ENCODE results near the gene APBB2. TPM values are rescaled to one million over a fixed set of nuclear protein-coding genes. Genes with fewer than 3 reads are reported as not detected.
"Not testable (repeated sequence)": the region's sequence is repeated elsewhere in the genome, so short reads cannot be mapped to it uniquely, and the experiment has no call there.

Gene APBB2
- total RNA-seq, 2 experiments from 2014 or later = 1.3 to 1.5 TPM

DNA sequence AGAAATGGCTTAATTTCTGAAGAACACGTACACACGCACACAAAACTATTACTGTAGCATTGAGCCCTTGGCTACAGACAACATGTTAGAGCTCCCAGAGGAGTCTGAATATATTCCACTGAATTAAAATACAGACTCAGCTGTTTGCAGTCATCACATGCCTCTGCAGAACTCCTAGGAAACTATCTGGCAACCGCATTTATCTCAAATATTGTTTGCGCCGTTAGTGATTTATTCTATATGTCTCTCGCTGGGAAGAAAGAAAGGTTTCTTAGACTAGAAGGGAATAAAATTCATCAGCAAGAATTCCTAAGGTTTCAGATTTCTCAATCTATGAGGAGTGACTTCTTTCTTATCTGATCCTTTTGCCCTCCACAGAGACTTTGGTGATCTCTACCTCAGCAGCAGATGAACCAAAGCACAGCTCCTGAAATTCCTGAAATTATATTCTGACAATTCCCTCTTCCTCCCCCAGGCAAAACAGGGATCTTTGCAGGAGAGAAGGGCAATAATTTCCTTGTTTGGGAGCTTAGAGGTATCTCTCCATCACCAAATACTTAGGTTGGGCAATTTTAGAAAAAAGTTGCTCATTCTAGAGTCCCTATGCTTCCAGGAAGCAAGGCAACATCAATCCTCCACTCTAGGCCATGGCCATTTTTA lies 199.2 kb downstream of the APBB2 start:
- Mint-ChIP-seq H3K4me3 (no peak overlapping the region), H3K36me3 (ENCODE audit: low read depth) (no peaks in the 10 kb centered on the region), H3K9me3 (ENCODE audit: low read depth) (no peaks in the 10 kb centered on the region), H3K27ac (no peak overlapping the region), H3K27me3 (peaks cover 5% of the 10 kb centered on the region), H3K4me1 (no peaks in the 10 kb centered on the region)
- no peak for ATAC-seq
- intact Hi-C loops (cut with DNase I, micrococcal nuclease) = no loop called here
- no peak for DNase-seq
- ChIA-PET POLR2A (no interaction called here), CTCF (interaction anchor here (0.9 kb wide), 1 partner anchor 91 kb away, joined by 4 read pairs; no protein-coding TSS in a partner anchor)

DNA sequence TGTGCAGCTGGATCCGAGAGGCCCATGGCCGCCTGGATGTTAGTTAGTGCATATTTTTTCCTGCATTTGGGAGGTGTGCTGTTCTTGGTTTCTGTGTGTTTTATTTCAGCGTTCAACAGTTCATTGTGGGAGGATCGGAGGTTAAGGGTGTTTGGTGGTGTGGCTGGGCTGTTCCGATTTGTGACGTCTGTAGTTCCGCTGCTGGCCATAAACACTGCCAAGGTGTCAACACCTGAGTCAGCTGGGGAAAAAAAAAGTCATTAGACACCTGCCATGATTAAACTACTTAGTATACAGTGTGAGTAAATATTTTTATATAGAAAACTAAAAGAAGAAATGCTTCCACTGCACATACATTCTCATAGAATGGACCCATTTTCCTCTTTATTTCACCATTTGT lies 200.2 kb downstream of the APBB2 start:
- intact Hi-C loops (cut with DNase I, micrococcal nuclease) = no loop called here
- no peaks in the 10 kb centered on the region for H3K9me3 Mint-ChIP-seq (ENCODE audit: low read depth)

GRCh38 chr4:41013746-41014145 lies 200.6 kb downstream of the APBB2 start:
- no peak for DNase-seq
- Mint-ChIP-seq H3K4me1 (no peaks in the 10 kb centered on the region), H3K4me3 (no peak overlapping the region), H3K36me3 (ENCODE audit: low read depth) (no peaks in the 10 kb centered on the region), H3K27ac (no peak overlapping the region), H3K27me3 (peaks cover 5% of the 10 kb centered on the region), H3K9me3 (ENCODE audit: low read depth) (no peaks in the 10 kb centered on the region)
- intact Hi-C loops (cut with DNase I, micrococcal nuclease) = no loop called here
- ATAC-seq = no peak
- ChIA-PET CTCF (no interaction called here), POLR2A (no interaction called here)

More for the DNA sequence above, 200.2 kb downstream of the APBB2 start:
- Mint-ChIP-seq H3K4me3 (no peak overlapping the region), H3K27me3 (peaks cover 5% of the 10 kb centered on the region), H3K36me3 (ENCODE audit: low read depth) (no peaks in the 10 kb centered on the region), H3K4me1 (no peaks in the 10 kb centered on the region), H3K27ac (no peak overlapping the region)
- POLR2A ChIA-PET = no interaction called here
- ATAC-seq (no peak), DNase-seq (no peak)
- CTCF ChIA-PET = interaction anchor here (0.9 kb wide), 1 partner anchor 90 kb away, joined by 4 read pairs; no protein-coding TSS in a partner anchor

- DNase-seq (no peak), ATAC-seq (no peak)
- ChIA-PET CTCF (interaction anchor here (0.6 kb wide), 1 partner anchor 12 kb away, joined by 5 read pairs; no protein-coding TSS in a partner anchor), POLR2A (no interaction called here)
- H3K27ac Mint-ChIP-seq = no peak overlapping the region
- no peaks in the 10 kb centered on the region for H3K9me3 Mint-ChIP-seq (ENCODE audit: low read depth)
- intact Hi-C loops (cut with DNase I, micrococcal nuclease) = no loop called here
- H3K4me3 Mint-ChIP-seq = no peak overlapping the region
- H3K36me3 Mint-ChIP-seq (ENCODE audit: low read depth) = no peaks in the 10 kb centered on the region
- H3K4me1 Mint-ChIP-seq = no peaks in the 10 kb centered on the region
- H3K27me3 Mint-ChIP-seq = peaks cover 5% of the 10 kb centered on the region
These were observed 201.4 kb downstream of the APBB2 start for GRCh38 chr4:41012911-41013310.

- no peak for DNase-seq
- Mint-ChIP-seq H3K27ac (no peak overlapping the region), H3K27me3 (peaks cover 5% of the 10 kb centered on the region), H3K4me3 (no peak overlapping the region), H3K4me1 (no peaks in the 10 kb centered on the region), H3K9me3 (ENCODE audit: low read depth) (no peaks in the 10 kb centered on the region), H3K36me3 (ENCODE audit: low read depth) (no peaks in the 10 kb centered on the region)
- ChIA-PET POLR2A (no interaction called here), CTCF (interaction anchor here (0.6 kb wide), 1 partner anchor 11 kb away, joined by 5 read pairs; no protein-coding TSS in a partner anchor)
- intact Hi-C loops (cut with DNase I, micrococcal nuclease) = no loop called here
- no peak for ATAC-seq
These were observed 202.0 kb downstream of the APBB2 start for GRCh38 chr4:41012293-41012692.

DNA sequence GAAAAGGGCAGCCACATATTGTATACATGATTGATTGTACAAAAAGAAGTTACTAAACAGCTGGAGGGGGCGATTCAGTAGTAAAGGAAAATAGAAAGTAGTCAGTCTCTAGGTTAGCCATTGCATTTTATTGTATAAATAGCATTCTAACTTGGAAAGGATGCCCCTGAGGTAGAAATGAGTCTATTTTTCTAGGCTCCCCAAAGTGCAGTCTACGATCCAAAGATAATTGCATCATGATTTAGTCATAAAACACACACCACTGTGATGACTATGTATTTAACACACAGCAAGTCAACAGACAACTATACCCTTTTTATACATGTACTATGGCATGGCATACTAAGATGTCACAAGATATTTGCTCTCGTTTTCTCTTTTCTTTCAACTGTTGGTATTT lies 204.9 kb downstream of the APBB2 start:
- ChIA-PET CTCF (no interaction called here), POLR2A (no interaction called here)
- DNase-seq (no peak), ATAC-seq (peak; percentile 57)
- H3K27ac Mint-ChIP-seq = no peak overlapping the region
- intact Hi-C loops (cut with DNase I, micrococcal nuclease) = no loop called here
- H3K27me3 Mint-ChIP-seq = peaks cover 3% of the 10 kb centered on the region
- no peaks in the 10 kb centered on the region for H3K9me3 Mint-ChIP-seq (ENCODE audit: low read depth)
- H3K4me3 Mint-ChIP-seq = no peak overlapping the region
- no peaks in the 10 kb centered on the region for H3K36me3 Mint-ChIP-seq (ENCODE audit: low read depth)
- no peaks in the 10 kb centered on the region for H3K4me1 Mint-ChIP-seq

- Mint-ChIP-seq H3K4me1 (no peaks in the 10 kb centered on the region), H3K4me3 (no peak overlapping the region), H3K27ac (no peak overlapping the region), H3K36me3 (ENCODE audit: low read depth) (no peaks in the 10 kb centered on the region), H3K9me3 (ENCODE audit: low read depth) (no peaks in the 10 kb centered on the region), H3K27me3 (peaks cover 1% of the 10 kb centered on the region)
- DNase-seq = no peak
- ChIA-PET POLR2A (no interaction called here), CTCF (no interaction called here)
- intact Hi-C loops (cut with DNase I, micrococcal nuclease) = no loop called here
- ATAC-seq = no peak
These were observed 208.2 kb downstream of the APBB2 start for GRCh38 chr4:41006141-41006540.

GRCh38 chr4:41002309-41002708 lies 212.0 kb downstream of the APBB2 start:
- Mint-ChIP-seq H3K27ac (no peak overlapping the region), H3K36me3 (ENCODE audit: low read depth) (no peaks in the 10 kb centered on the region), H3K9me3 (ENCODE audit: low read depth) (no peaks in the 10 kb centered on the region), H3K27me3 (peaks cover 6% of the 10 kb centered on the region), H3K4me3 (no peak overlapping the region), H3K4me1 (no peaks in the 10 kb centered on the region)
- no peak for ATAC-seq
- DNase-seq = no peak
- ChIA-PET POLR2A (no interaction called here), CTCF (no interaction called here)
- intact Hi-C loops (cut with DNase I, micrococcal nuclease) = no loop called here

DNA sequence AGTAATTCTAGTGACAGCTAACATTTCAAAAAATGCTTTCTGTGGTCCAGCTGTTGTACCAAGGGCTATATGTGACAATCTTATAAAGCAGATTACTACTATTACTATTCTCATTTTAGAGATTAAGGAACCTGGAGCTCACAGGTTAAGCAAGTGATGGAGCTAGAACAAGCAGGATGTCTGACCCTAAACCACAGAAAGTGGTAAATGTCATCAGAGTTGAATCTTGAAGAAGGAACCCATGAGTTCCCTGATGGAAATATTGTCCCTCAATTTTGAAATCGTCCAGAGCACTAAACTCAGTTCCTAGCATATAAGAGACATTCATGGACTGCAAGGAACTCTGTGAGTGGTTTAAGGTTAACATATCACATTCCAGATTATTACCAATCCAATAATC lies 214.0 kb downstream of the APBB2 start:
- H3K9me3 Mint-ChIP-seq (ENCODE audit: low read depth) = no peaks in the 10 kb centered on the region
- no peaks in the 10 kb centered on the region for H3K36me3 Mint-ChIP-seq (ENCODE audit: low read depth)
- no peak overlapping the region for H3K27ac Mint-ChIP-seq
- peaks cover 13% of the 10 kb centered on the region for H3K27me3 Mint-ChIP-seq
- ATAC-seq = no peak
- POLR2A ChIA-PET = no interaction called here
- CTCF ChIA-PET = no interaction called here
- intact Hi-C loops (cut with DNase I, micrococcal nuclease) = no loop called here
- H3K4me3 Mint-ChIP-seq = no peak overlapping the region
- H3K4me1 Mint-ChIP-seq = no peaks in the 10 kb centered on the region
- DNase-seq = no peak

- CTCF ChIA-PET = interaction anchor here (0.8 to 1.6 kb wide), 2 partner anchors 14 to 74 kb away, joined by 3 to 7 read pairs; no protein-coding TSS in a partner anchor
- DNase-seq = no peak
These were observed 215.5 kb downstream of the APBB2 start for GRCh38 chr4:40998675-40999358.

DNA sequence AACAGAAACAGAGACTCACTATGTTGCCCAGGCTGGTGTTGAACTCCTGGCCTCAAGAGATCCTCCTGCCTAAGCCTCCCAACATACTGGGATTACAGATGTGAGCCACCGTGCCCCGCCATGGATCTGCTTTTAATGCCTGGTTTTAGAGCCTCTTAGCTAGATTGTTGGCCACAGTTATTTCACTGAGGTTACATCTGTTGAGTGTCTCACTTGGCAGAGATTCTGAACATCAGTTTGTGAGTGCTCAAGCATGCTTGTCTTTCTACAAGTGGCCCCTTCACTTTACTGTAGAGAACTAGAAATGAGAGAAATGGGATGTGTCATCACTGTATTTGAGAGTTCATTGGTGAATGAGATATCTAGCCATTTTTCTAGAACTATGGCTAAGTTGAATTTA lies 218.5 kb downstream of the APBB2 start:
- ChIA-PET POLR2A (no interaction called here), CTCF (no interaction called here)
- intact Hi-C loops (cut with DNase I, micrococcal nuclease) = no loop called here
- H3K9me3 Mint-ChIP-seq (ENCODE audit: low read depth) = no peaks in the 10 kb centered on the region
- peaks cover 11% of the 10 kb centered on the region for H3K27me3 Mint-ChIP-seq
- no peaks in the 10 kb centered on the region for H3K4me1 Mint-ChIP-seq
- no peak for ATAC-seq
- H3K36me3 Mint-ChIP-seq (ENCODE audit: low read depth) = no peaks in the 10 kb centered on the region
- no peak for DNase-seq
- H3K4me3 Mint-ChIP-seq = no peak overlapping the region
- no peak overlapping the region for H3K27ac Mint-ChIP-seq

More at GRCh38 chr4:40998675-40999358, 215.5 kb downstream of the APBB2 start:
- no peaks in the 10 kb centered on the region for H3K9me3 Mint-ChIP-seq (ENCODE audit: low read depth)
- H3K27me3 Mint-ChIP-seq = peaks cover 13% of the 10 kb centered on the region
- no peak overlapping the region for H3K4me3 Mint-ChIP-seq
- H3K27ac Mint-ChIP-seq = no peak overlapping the region
- ATAC-seq = no peak
- POLR2A ChIA-PET = no interaction called here
- intact Hi-C loops (cut with DNase I, micrococcal nuclease) = no loop called here
- H3K36me3 Mint-ChIP-seq (ENCODE audit: low read depth) = no peaks in the 10 kb centered on the region
- no peaks in the 10 kb centered on the region for H3K4me1 Mint-ChIP-seq

DNA sequence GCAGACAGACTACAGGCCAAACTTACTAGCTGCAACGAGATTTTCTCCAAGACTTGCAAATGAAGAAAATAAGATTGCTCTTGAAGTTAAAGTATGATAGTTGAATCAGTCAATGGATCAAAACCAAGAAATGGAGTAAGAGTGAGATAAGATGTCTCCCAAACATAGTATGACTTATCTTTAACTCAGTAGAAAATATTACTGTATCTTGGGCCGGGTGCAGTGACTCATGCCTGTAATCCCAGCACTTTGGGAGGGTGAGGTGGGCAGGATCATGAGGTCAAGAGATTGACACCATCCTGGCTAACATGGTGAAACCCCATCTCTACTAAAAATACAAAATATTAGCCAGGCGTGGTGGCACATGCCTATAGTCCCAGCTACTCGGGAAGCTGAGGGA lies 220.0 kb downstream of the APBB2 start:
- intact Hi-C loops (cut with DNase I, micrococcal nuclease); H3K27ac Mint-ChIP-seq; POLR2A ChIA-PET; H3K4me3 Mint-ChIP-seq; H3K36me3 Mint-ChIP-seq (ENCODE audit: low read depth); DNase-seq; ATAC-seq; H3K9me3 Mint-ChIP-seq (ENCODE audit: low read depth); H3K4me1 Mint-ChIP-seq; CTCF ChIA-PET: not testable (repeated sequence)
- peaks cover 11% of the 10 kb centered on the region for H3K27me3 Mint-ChIP-seq

Data from activated CD4-positive, alpha-beta T cell treated with anti-CD3 and anti-CD28 coated beads for 36 hours (primary cell).